ELF-1 (cell line): ENCODE data around the gene JARID2.
"Not testable (repeated sequence)": the region's sequence is repeated elsewhere in the genome, so short reads cannot be mapped to it uniquely, and the experiment has no call there.

Experiments used
- DNase-seq: peaks from one replicate; pipeline ENCODE4 v3.0.0-alpha.2; 2016; ENCODE audit warnings: low read depth, low spot score

JARID2 gene

GRCh38 chr6:15399641-15400470 is 154.0 kb downstream of the JARID2 start:
- DNase-seq = peak; percentile 55

- peak; percentile 79 for DNase-seq
Measured at GRCh38 chr6:15400572-15401004, 154.7 kb downstream of the JARID2 start.

DNA sequence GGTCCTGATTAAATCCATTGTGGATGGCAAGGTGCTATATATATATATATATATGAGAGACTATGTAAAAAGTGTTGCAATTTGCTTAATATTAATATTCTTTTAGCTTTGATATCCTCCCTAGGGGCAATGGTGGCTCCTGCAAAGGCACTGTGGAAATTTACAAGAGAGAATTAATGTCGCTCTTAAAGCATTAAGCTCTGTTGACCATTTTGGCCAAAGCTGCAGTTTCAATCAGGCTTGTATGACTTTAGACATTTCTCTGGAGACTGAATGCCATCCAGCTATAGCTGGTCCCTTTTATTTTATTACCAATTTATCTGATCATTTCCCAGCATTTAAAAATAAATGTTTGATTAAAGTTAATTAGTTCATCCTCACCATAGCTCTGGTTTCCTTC is 155.3 kb downstream of the JARID2 start:
- no peak for DNase-seq

GRCh38 chr6:15401769-15402250 is 155.9 kb downstream of the JARID2 start:
- no peak for DNase-seq

DNA sequence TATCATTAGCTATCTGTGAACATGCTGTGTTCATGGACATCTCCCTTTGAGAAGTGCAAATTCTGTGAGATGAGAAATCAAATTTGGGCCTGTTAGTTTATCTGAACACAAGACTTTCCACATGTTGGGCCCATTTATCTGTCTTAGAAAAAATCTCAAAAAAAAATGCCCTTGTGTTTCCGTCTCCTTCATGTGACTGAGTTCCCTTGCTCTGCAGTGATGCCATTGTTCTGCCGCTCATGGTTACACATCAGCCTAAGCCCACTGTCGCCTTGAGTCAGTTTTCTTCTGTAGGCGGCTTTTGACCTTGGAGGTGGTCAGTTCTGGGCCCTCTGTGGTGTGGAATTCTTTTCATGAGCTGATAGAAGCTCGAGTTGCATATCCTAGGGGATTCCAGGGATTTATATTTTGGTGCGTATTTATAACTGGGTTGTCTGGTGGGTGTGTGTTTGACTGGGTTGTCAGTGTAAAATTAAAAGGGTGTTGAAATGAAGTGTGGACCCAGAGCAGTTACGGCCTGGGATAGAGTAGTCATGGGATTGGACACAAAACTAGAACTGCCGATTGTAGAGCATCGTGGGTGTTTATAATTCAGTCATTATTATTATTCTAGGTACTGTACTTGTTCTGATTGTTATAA is 156.7 kb downstream of the JARID2 start:
- DNase-seq = no peak

DNA sequence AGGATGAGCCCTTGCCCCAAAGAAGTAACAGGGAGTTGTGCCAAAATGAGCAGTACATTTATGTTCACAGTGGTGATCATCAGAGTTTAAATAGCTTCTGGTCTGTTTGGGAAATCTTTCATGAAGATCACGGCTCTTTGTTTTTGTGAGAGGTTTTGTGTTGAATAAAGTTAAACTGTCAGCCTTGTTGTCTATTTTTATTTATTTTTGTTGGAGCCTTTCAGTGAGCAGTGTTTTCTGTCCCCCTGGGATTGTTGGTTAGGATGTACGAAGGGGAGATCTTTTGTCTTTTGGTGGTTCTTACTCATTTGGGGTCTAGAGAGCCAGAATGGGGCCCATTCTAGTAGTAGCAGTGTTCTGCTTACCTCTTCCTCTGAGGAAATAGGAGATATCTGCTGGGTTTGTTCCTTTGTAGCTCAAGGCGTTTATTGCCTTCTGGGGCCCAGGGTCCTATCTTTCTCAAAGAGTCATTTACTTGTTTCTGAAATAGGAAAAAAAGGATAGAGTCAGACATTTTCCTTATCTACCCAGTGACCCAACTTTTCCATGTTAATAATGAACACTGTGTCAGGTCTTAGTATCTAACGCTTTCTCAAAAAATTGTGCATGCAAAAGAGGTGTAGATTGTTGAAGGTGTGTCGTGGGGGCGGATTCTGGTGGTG is 157.4 kb downstream of the JARID2 start:
- no peak for DNase-seq

DNA sequence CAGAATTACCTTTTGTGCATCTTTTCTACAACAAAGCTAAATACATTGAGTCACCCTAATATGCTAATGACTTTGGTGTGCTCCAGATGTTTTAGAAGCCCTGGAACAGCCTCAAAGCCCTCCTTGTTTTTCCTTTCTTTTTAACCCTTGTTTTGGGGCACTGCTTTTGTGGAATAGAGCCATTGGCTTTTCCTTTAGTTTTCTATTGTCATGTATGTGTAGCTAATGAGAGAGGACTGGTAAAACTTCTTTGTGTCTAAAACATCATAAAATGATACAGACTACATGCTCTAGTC is 158.8 kb downstream of the JARID2 start:
- DNase-seq = no peak

DNA sequence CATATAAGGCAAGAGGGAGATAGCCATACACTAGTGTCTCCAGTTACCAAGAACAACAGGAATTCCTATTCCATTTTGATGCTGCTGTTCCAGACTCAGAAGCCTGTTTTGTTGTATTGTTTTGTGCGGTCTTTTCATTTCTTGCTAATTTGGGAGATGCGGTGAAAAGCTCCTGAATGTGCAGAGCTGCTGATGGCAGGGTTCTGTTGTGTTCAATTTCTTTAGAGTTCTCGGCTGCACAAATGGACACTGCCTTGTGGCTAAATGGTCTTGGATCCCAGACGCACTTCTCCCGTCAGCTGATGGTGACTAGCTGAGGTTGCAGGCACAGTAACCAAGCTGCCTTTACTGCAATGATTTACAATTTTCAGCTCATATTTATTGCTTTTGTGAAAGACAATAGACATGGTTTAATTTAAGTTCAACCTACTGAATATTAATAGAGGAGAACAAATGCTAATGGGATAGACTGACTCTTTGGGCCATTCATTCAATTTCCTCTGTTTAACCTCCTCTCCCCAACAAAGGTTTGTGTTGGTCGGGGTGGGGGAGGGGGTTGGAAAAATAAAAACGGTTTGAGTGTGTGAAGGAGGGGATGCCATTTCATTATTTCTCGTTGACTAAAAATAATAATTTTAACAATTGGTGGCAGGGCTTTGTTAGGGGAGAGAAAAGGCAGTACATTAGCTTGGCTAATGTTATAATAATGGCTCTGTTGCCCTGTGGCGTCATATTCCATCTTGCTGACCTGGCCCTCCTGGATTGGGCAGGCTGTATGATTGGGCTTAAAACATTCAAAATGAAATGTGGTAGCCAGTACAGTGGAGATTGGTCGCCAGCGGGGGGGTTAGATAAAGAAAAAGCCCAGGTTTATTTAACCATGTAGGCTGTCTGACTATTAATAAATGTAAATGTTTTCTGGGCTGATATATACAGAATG is 159.5 kb downstream of the JARID2 start:
- no peak for DNase-seq

DNA sequence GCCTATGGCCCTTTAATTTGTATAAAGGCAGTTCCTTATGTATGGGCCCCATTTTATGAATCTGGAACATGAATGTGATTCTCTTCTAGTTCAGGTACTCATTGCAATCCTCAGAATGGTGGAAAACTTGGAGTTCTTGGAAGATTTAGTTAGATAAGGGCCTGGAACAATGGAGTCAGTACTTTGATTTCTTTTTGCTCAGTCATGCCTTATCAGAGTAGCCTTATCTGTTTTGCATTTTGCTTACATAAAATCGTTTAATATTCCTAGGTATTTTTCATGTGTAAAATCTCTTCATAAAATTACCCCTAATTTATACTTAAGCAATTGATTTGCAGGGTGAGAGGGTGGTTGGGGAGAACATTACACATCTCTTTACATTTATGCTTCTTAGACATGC is 160.6 kb downstream of the JARID2 start:
- no peak for DNase-seq

GRCh38 chr6:15408008-15408407 is 162.1 kb downstream of the JARID2 start:
- no peak for DNase-seq

DNA sequence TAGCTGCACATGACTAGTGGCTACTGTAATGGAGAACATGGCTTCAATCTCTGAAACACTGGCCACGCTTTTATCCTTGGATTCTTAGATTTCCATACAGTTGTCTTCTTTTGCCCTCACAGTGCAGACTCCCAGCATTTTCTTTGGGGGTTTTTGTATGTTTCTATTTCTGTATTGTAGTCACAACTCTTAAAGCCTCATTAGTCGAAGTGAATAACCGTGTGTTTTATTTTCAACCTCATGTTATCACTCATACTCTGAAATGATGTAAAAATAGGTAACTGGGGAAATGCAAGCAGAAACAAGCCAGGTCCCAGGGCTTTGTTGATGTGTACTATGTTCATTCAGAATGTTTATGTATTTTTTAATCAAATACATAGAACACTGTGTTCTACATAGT is 162.9 kb downstream of the JARID2 start:
- no peak for DNase-seq

GRCh38 chr6:15409301-15410125 is 163.6 kb downstream of the JARID2 start:
- DNase-seq = no peak

DNA sequence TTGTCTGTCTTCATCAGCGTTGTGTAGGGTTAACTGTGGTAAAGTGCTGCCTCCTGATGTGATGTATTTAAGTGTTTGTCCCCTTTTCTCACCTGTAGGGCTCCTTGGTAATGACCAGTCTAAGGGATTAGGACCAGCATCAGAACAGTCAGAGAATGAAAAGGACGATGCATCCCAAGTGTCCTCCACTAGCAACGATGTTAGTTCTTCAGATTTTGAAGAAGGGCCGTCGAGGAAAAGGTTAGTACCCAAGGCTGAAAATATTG is 164.2 kb downstream of the JARID2 start:
- no peak for DNase-seq

DNA sequence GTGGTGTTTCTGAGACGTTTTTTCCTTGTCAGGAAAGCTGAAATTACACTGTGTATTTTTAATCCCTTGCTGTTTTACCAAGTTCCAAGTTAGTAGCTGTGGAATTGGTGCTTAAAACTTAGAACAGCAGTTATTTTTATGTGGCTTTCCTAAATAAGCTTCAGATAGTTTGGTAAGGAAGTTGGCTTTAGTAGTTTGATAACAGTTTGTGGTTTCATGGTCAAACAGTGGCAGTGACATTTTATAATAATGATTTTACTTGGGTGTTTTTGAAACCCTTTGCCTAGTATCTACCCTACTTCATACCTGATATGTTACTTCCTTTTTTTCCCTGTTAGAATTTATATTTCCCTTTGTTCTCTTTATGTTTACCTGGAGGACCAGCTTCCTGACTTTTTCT is 164.9 kb downstream of the JARID2 start:
- no peak for DNase-seq

DNA sequence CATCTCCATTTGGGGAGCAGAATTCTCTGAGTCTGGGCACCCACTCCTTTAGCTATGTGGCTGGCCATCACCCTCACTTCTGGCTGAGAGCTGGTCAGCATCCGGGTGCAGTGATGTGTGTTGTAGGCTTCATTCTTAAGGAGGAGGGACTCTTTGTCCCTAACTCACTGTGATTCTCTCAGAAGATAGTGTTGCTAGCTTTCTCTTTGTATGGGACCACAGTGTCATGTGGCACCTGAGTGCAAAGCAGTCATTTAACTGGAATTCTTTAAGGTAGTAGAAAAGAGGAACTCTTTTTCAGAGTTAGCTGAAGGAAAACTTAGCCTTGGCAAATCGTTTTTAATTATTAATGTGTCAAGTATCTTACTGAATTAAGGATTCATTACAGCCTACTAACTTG is 165.9 kb downstream of the JARID2 start:
- no peak for DNase-seq

GRCh38 chr6:15412767-15413166 is 166.9 kb downstream of the JARID2 start:
- DNase-seq = no peak

DNA sequence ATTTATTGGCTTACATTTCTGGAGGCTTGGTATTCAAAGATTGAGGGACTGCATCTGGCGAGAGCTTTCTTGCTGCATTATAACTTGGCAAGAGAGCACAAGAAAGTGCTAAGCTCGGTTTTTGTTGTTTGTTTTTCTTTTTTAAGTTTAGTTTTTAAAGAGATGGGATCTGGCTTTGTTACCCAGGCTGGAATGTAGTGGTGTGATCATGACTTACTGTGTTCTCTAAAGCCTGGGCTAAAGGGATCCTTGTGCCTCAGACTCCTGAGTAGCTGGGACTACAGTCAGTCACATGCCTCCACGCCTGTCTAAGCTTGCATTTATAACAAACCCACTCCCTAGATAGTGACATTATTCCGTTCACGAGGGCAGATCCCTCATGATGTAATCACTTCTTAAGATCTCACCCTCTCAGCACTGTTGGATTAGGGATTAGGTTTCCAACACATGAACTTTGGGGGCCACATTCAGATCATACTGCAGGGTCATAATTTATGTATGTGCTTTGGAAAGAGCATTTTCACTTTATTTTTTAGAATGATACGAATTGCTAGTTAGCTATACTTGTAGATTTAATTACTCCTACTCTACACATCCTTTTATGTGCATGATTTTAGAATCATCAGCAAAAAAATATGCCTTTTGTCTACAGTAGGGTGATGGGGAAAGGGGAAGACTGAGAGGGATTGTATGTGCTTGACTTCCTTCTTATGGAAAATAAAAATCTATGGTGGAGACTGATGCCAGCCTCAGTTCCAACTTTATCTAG is 167.8 kb downstream of the JARID2 start:
- no peak for DNase-seq

GRCh38 chr6:15414235-15414612 is 168.4 kb downstream of the JARID2 start:
- DNase-seq = no peak

GRCh38 chr6:15415622-15416021 is 169.8 kb downstream of the JARID2 start:
- not testable (repeated sequence) for DNase-seq

DNA sequence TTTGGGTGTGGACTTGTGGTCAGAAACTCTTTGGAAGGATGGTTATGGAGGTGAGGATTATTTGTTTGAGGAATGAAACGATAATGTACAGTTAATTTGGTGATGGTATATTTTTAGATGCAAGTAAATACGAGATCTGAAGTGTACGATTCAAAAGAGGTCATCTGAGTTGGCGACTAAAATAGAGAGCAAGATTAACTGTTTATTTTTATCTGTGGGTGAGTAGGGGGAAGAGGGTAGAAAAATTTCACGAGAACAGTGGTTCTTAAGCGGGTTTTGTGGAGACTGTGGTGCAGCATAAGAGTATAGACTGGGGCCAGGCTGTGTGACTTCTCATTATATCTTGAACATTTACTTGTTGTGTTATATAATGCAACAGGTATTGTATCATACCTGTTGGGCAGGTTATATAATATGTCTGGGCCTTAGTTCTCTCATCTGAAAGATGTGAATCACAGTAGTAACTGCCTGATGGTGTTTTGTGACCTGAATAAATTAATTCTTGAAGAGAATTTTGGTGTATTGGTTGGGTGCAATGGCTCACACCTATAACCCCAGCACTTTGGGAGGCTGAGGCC is 171.2 kb downstream of the JARID2 start:
- DNase-seq = no peak
